Islet precursor cell (in vitro differentiated cells): ENCODE results near the gene GRIK5.
"Not testable (repeated sequence)": the region's sequence is repeated elsewhere in the genome, so short reads cannot be mapped to it uniquely, and the experiment has no call there.

Experiments used
- DNase-seq: peaks from one replicate; pipeline ENCODE4 v3.0.0-alpha.2; 2018

Gene GRIK5

DNA sequence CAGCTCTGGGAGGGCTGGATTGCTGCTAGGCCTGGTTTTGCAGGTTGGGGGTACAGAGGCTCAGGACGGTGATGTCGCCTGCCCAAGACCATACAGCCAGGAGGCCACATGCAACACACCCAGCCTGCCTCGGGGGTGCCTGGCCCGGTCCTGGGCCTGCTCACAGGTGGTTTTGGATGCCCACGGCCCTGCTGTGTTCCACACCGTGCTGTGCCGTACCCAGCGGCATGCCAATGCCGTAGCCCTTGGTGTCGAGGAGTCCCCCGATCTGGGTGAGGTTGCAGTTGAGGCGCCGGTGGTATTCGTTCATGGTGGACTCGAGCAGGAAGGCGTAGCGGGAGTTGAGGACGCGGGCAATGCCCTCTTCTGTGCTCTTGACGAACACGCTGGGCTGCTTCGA, 64.5 kb downstream of the GRIK5 start:
- no peak for DNase-seq

- no peak for DNase-seq
Measured at GRCh38 chr19:42003506-42004294, 66.3 kb downstream of the GRIK5 start.

DNA sequence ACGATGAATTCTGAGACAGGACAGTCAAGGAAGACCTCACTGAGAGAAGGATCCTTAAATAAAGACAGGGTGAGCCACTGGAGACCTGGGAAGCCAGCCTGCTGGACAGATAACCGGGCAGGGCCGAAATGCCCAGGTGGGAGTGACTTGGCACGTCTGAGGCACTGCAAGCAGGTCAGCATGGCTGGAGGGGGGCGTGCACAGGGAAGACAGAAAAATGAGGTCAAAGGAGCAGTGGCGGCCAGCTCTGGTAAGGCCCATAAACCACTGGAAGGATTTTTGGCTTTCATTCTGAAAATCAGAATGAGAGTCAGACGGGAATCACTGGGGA, 70.2 kb downstream of the GRIK5 start:
- no peak for DNase-seq

GRCh38 chr19:41999071-41999877, 70.7 kb downstream of the GRIK5 start:
- no peak for DNase-seq

GRCh38 chr19:41998246-41999020, 71.6 kb downstream of the GRIK5 start:
- peak; percentile 76 for DNase-seq

GRCh38 chr19:41997851-41998229, 72.2 kb downstream of the GRIK5 start:
- DNase-seq = no peak

DNA sequence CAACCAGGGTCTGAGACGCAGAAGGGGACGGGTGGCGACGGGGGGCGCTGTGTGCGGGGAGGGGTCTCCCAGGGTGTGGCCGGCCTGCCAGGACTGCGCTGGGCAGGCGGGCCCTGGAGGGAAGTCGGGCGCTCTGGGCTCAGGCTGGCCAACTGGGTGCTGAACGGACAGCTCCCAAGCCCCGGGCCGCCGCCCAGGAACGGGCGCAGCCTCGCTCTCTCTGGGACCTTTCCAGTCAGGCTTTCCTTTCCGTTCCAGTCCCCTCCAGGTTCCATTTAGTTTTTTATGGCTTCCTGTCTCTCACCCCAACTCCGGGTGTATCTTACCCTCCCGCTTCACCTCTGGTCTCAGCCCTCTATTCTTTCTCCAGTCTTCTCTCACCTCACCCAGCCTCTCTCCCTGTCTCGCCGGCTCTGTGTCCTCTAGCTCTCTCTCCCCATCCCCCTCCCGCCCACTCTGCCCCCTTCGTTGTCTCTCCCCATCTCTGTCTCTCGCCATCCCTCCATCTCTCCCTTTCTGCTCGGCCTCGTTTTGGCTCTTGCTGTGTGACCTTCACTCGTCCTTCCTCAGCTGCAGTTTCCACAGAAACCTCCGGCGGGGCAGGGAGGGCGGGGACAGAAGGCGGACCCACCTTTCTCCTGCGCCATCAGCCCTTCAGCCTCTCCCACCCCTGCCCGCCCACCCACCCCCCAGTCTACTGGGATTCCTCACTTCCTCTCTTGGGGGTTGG, 72.7 kb downstream of the GRIK5 start:
- DNase-seq = peak; percentile 84

- no peak for DNase-seq
Measured at GRCh38 chr19:41995959-41996797, 73.8 kb downstream of the GRIK5 start.

- DNase-seq = no peak
Measured at GRCh38 chr19:41994994-41995958, 74.7 kb downstream of the GRIK5 start.

DNA sequence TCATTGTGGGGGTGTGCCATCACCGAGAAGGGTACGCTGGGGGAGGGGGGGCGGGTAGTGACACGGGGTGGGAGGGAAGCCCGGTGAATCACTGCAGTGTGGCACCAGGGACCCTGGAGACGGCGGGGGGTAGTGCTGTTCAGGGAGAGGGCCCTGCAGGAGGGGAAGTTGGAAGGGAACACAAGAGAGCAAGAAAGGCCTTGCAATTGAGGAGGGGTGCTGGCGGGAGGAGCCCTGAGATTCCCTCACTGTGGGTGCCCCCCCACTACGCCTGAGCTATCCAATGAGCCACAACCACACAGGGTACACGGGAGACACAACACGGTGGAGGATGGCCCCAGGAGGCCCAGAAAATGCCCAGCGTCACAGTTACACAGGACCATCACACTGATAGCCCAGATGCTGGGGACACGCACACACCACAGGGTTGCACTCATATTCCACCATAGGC, 75.5 kb downstream of the GRIK5 start:
- no peak for DNase-seq

GRCh38 chr19:41993612-41994483, 76.2 kb downstream of the GRIK5 start, which contains the start of gene ATP1A3:
ATP1A3 (minus strand) TSS chr19:41994230; CDS start chr19:41994076, 154 bp downstream.
- DNase-seq = peak; percentile 70

DNA sequence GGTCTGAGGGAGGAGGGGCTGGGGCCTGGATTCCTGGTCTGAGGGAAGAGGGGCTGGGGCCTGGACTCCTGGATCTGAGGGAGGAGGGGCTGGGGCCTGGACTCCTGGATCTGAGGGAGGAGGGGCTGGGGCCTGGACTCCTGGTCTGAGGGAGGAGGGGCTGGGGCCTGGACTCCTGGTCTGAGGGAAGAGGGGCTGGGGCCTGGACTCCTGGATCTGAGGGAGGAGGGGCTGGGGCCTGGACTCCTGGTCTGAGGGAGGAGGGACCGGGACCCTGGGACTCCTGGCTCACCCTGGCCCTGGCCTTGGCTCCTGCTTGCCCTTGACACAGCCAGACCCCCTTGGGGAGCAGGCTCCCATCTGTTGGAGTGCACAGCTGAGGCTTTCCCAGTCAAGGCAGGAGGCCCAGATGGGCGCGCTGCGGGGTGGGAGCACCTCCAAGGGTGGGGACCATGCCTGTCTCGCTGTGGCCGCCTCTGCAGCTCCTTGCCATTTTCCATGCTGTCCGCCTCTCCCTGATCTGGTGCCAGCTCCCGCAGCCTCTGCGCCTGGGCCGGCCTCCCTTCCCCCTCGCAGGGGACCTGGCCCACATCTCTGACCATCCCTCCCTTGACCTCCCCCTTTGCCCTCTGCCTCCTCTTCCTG, 78.0 kb downstream of the GRIK5 start:
- not testable (repeated sequence) for DNase-seq

- no peak for DNase-seq
Measured at GRCh38 chr19:41991025-41991424, 79.0 kb downstream of the GRIK5 start.

DNA sequence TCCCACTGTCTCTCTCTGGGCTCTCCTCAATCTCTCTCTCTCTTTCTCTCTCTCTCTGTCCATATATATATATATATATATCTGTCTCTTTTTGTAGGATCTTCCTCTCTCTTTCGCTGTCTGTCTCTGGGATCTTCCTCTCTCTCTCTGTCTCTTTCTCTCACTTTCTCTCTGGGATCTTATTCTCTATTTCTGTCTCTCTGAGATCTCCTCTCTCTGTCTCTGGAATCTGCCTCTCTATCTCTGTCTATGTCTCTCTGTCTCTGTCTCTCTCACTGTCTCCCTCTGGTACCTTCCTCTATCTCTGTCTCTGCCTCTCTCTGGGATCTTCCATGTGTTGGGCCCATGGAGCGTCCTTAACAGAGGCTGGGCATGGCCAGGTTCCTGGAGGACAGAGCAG, 79.4 kb downstream of the GRIK5 start:
- no peak for DNase-seq

- no peak for DNase-seq
Measured at GRCh38 chr19:41990028-41990427, 80.0 kb downstream of the GRIK5 start.

GRCh38 chr19:41988947-41989346, 81.1 kb downstream of the GRIK5 start:
- DNase-seq = no peak

GRCh38 chr19:41987141-41987860, 82.7 kb downstream of the GRIK5 start:
- no peak for DNase-seq

DNA sequence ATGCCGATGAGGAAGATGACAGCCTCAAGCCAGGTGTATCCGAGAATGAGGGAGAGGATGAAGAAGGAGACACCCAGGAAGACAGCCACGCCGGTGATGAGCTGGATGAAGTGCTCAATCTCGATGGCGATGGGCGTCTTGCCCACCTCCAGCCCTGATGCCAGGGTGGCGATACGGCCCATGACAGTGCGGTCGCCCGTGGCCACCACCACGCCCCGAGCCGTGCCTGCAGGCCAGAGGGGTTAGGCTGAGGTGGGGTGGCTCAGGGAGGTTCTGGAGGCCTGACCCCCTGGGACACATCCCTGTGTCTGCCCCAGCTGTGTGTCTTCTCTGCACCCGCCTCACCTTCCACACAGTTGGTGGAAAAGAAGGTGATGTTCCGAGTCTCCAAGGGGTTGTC, 85.0 kb downstream of the GRIK5 start:
- no peak for DNase-seq
